Suprapubic skin (tissue), 3 donors: Measurements from ENCODE around the gene PEAR1.

ENCODE experiments used
- CTCF ChIP-seq, 2 donors: fragments of 200-600 bp in 1 of 2; fragments of 450-650 bp in 1 of 2; sonication (generic) in 1 of 2; IDR thresholded peaks; one replicate each; pipeline ENCODE4 v1.5.1; 2016 to 2019; ENCODE audit warnings: antibody characterized with exemption in 2 of 2, mild to moderate bottlenecking in 1 of 2, moderate library complexity in 1 of 2
- POLR2A ChIP-seq, 2 donors: fragments of 450-650 bp; IDR thresholded peaks; one replicate each; pipeline ENCODE4 v1.6.1; 2017; ENCODE audit warnings: antibody characterized with exemption in 2 of 2, mild to moderate bottlenecking in 2 of 2, moderate library complexity in 2 of 2

DNA sequence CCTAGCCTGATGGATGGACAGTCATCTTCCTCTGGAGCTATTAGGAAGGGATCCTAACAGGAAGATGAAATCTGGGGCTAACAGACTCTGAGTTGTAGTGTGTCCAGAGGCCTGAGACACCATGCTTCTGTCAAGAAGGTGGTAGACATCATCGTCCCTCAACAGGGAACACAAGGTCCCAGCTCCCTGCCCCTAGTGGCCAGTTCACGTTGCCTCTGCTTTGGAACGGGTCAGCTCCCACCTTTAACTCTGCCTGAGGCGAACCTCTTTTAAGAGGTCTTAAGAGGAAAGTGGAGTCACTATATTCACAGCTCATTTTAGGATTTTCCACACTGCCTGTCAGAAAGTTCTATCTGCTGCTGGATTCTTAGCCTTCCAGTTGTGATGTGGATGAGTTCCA lies 55.2 kb downstream of the PEAR1 start:
- no peak for TF ChIP-seq CTCF (IDR thresholded peaks at IDR 0.05)
- TF ChIP-seq POLR2A (IDR thresholded peaks at IDR 0.05): no peak
